Measurements from ENCODE around the gene KRT17. TPM values are rescaled to one million over a fixed set of nuclear protein-coding genes. Genes with fewer than 3 reads are reported as not detected.
A peak's percentile ranks its signal among the peaks of the same experiment; 100 is the strongest.

Gene KRT17
- total RNA-seq, 1 experiment from 2014 or later: not detected

DNA sequence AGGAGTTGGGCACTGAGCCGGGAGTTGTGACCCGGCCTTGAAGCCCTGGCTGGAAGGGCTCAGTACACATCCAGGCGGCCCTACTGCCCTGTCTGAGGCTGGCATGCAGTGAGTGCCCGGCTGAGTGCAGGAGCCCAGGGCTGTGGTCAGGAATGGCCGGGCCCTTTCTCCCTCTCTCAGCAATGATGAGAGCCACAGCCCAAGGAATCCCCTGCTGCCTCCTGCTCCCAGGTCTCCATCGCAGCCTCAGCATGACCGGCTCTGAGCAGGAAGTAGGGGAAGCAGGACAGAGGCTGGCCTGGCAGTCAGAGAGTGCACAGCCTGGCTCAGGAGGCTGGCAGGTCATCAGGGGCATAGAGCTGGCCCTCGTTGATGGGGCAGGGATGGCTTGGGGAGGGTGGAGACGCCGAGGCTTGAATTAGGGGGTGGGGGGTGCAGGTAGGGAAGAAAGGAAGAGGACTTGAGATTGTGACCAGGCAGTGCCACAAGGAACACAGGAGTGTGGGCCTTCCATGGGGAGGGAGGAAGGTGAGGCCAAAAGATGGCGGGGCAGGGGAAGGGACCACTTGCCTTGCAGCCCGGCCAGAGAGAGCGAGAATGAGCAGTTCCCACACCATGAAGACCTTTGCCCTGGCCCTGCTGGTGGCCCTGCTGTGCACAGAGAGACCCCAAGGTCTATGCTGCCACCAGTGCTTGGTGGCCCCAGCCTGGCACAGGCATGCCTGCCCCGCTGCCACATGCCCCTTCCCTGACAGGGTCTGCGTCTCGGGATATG is 32.1 kb upstream of the KRT17 start:
- Histone ChIP-seq H3K36me3 (no peaks in the 10 kb centered on the region), H3K9me3 (no peaks in the 10 kb centered on the region), H3K4me3 (no peak overlapping the region), H3K27me3 (no peaks in the 10 kb centered on the region)
- DNase-seq: no peak

DNA sequence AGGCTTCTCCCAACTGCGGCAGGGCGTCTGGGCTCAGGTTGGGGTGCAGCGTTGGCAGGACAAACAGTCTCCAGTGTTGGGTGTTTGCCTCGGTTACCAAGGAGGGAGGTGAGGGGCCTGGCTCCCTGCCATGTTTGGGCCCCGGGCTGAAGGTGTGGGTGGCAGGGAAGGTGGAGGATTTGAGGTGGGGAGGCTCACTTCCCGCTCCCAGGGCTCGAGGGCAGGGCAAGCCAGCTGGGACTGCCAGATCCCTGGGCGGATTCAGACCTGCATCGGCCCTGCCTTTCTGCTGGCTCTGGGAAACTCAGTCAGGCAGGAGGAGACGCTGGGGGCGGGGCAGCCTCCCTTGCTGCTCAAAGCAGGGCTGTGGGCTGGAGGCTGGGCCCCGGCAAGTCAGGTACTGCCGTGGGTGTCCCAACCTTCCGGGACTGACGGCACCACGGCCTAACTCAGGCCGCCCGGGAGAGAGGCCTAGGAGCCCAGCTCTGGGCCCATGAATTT is 31.3 kb upstream of the KRT17 start:
- no peaks in the 10 kb centered on the region for H3K27me3 ChIP-seq
- no peaks in the 10 kb centered on the region for H3K36me3 ChIP-seq
- H3K9me3 ChIP-seq: no peaks in the 10 kb centered on the region
- no peak for DNase-seq
- H3K4me3 ChIP-seq: no peak overlapping the region

DNA sequence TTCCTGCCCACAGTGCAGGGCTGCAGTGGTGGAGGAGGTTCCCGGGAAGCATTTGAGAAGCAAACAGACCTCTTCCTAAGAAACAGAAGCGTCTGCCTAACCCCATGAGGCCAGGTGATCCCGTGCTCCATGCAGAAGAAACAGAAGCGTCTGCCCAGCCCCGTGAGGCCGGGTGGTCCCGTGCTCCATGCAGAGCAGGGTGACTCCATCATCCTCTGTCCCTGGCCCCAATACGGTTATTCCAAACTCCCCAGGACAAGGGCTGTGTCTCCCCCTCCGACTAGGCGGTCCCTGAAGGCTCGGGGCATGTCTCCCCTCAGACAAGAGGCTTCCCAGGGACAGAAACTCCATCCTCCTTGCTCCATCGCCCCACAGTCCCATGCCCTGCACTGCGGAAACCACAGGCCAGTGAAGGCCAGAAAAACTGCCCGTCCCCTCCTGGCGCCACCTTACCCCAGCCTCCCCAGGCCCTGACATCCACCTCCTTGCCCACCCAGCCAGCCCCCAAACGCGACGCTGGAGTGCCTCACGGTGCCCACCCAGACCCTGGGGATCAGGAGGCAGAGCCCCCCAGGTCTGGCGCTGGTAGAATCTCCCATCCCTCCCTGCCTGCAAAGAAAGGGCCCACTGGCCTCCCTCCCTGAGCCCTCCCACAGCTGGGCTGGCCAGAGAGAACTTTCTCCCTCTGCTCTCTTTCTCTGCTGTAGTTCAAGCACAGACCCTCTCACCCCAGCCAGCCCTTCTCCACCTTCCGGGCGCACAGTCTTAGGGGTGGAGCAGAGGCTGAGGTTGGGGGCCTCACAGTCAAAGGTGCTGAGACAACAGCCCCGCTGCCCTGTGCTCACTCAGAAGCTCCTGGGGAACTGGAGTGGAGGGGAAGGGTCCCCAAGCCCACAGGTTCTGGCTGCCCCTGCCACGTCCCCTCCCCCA is 30.6 kb upstream of the KRT17 start:
- Histone ChIP-seq H3K9me3 (no peaks in the 10 kb centered on the region), H3K4me3 (no peak overlapping the region), H3K36me3 (no peaks in the 10 kb centered on the region), H3K27me3 (no peaks in the 10 kb centered on the region)
- DNase-seq: no peak

DNA sequence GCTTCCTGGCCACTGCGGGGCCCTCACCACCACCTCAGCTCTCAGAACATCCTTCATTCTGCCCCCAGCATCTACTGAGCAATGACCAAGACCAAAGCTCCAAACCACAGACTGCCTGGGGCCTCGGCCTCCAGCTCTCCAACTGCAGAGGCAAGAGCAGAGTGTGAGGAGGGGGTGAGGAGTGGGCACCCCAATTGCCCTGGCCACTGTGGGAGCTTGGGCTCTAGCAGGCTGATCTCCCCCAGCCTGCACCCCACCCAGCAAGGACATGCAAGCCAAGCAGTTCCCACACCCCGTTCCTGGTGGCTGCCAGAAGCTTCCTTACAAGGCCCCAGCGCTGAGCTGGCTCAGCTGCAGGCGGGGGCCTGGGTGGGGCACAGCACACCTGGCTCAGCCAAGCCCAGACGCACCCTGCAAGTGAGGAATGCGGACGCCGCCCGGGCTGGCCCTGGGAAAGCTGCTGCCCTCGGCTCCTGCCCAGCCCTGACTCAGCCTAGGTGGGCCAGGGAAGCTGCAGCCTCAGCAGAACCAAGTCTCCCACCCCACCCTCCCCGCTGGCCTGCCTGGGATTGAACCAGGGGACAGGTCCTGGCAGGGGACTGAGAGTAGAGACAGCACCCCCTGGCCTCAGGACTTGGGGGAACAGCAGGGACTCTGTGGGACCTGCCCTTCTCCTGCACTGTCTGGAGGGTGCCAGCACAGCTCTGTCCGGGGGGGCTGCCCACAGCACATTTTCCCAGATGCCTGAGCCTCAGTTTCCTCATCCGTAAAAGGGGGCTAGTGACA is 29.7 kb upstream of the KRT17 start:
- Histone ChIP-seq H3K9me3 (no peaks in the 10 kb centered on the region), H3K36me3 (no peaks in the 10 kb centered on the region), H3K4me3 (no peak overlapping the region), H3K27me3 (no peaks in the 10 kb centered on the region)
- no peak for DNase-seq

DNA sequence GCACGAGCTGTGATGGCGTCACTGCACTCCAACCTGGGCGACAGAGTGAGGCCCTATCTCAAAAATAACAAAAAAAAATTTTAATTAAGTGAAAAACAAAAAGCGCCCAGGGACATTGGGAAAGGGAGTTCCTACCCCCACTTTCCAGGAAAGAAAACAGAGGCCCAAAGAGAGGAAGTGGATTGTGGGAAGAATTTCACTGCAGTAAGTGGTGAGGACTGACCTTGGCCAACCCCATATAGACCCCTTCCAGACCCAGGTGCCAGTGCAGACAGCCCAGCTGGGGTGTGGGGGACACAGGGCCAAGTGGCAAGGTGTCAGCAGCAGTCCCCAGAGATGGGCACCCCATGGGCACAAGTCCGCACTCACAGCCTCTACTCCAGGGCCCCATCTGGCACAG is 29.0 kb upstream of the KRT17 start:
- H3K9me3 ChIP-seq: no peaks in the 10 kb centered on the region
- no peak for DNase-seq
- H3K36me3 ChIP-seq: no peaks in the 10 kb centered on the region
- no peaks in the 10 kb centered on the region for H3K27me3 ChIP-seq
- no peak overlapping the region for H3K4me3 ChIP-seq

DNA sequence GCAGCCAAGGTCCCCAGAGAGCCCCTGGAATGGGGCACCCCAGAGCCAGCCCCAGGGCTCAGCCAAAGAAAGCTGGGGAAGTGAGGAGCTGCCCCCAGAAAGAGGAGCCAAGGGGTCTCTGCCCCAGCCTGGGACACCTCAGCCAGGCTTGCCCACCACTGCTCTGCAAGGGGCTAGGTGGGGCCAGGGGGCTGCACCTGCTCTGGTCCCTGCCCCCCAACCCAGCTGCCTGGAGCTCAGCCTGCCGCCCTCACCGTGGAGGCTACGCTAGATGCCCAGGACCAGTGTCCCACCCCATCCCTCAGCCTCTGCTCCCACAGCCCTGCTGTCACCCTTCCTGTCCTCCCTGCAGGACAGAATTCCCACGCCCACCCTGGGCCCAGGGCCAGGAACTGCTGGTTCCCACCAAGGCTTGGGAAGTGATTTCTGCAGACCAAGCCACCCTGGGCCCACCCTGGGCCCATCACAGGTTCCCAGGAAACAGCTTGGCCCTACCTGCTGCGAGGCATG is 28.1 kb upstream of the KRT17 start:
- Histone ChIP-seq H3K9me3 (no peaks in the 10 kb centered on the region), H3K4me3 (no peak overlapping the region), H3K27me3 (no peaks in the 10 kb centered on the region), H3K36me3 (no peaks in the 10 kb centered on the region)
- no peak for DNase-seq

DNA sequence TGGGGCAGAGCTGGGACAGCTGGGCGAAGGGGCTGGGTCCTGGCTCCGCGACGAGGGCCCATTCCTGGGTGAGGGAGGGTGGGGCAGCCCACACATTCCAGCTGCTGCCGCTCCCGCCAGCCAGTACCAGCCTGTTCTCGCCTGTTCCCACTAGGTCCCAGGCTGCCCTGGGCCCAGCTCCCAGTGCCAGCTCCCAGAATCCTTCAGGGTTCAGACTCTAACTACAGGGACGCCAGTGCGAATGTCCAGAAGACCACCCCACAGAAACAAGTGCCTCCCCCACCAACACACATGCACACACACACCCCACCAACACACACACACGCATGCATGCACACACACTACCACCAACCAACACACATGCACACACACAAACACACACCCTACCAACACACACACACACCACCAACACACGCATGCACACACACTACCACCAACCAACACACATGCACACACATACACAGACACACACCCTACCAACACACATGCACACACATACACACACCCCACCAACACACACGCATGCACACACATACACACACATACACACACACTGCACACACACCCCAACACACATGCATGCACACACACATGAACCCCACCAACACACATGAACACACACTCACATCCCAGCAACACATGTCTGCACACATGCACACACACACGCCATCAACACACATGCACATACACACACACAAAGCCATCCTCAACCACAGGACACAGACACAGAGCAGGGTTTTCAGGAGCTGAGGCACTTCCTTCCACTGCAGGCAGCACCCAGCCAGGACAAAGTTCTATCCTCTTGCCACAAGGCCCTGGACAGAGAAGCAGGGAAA is 27.5 kb upstream of the KRT17 start:
- Histone ChIP-seq H3K9me3 (no peaks in the 10 kb centered on the region), H3K4me3 (no peak overlapping the region)
- DNase-seq: no peak

DNA sequence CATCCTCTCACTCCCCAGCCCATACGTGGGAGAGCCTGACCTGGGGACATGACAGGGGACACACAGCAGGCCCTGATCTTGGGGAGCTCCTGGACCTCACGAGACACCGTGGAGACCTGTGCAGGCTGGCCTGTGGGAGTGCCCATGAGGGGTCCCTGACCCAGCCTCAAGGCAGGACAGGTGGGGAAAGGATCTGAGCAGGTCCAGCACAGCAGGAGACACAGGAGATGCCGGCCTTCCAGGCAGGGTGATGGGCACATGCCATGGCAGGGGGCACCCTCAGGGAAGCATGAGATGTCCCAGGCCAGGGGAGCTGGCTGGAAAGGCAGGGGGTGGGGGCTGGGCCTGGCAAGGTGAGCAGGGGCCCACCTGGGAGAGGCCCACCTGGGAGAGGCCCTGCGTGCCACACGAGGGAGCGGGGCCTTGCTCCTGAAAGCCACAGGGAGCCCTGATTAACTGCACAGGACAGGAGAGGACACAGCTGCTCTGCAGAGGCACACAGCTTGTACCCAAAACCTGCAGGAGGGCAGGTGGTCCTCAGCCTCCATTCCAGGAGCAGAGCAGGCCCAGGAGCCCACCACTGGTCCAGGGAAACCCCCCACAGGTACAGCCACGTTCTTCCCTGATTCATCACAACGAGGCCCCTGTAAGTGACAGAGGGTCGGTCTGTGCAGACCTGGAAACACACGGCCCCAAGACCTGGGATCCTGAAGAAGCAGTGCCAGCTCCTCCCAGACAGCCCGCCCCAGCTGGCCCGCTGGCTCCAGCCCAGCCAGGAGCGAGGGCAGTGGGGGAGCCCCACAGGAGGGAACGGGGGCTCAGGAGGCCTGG is 26.6 kb upstream of the KRT17 start:
- no peaks in the 10 kb centered on the region for H3K27me3 ChIP-seq
- H3K36me3 ChIP-seq: no peaks in the 10 kb centered on the region
- no peak for DNase-seq
- H3K9me3 ChIP-seq: no peaks in the 10 kb centered on the region
- no peak overlapping the region for H3K4me3 ChIP-seq

More for the DNA sequence above, 27.5 kb upstream of the KRT17 start:
- Histone ChIP-seq H3K27me3 (no peaks in the 10 kb centered on the region), H3K36me3 (no peaks in the 10 kb centered on the region)

DNA sequence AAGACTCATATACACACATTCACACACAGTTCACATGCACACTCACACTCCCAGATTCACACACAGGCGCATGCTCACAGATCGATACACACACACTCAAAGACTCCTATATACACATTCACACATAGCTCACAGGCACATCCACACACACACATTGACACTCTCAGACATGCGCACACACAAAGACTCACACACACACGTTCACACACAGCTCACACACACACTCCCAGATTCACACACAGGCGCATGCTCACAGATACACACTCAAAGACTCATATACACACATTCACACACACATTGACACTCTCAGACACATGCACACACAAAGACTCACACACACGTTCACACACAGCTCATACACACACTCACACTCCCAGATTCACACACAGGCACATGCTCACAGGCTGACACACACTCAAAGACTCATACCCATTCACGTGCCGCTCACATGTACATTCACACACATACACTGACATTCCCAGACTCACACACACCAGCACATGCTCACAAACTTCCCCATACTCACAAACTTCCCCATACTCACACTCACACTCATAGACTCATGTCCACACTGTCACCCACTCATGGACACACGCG is 25.6 kb upstream of the KRT17 start:
- no peak for DNase-seq
- H3K4me3 ChIP-seq: no peak overlapping the region
- H3K36me3 ChIP-seq: no peaks in the 10 kb centered on the region
- no peaks in the 10 kb centered on the region for H3K9me3 ChIP-seq
- H3K27me3 ChIP-seq: no peaks in the 10 kb centered on the region

DNA sequence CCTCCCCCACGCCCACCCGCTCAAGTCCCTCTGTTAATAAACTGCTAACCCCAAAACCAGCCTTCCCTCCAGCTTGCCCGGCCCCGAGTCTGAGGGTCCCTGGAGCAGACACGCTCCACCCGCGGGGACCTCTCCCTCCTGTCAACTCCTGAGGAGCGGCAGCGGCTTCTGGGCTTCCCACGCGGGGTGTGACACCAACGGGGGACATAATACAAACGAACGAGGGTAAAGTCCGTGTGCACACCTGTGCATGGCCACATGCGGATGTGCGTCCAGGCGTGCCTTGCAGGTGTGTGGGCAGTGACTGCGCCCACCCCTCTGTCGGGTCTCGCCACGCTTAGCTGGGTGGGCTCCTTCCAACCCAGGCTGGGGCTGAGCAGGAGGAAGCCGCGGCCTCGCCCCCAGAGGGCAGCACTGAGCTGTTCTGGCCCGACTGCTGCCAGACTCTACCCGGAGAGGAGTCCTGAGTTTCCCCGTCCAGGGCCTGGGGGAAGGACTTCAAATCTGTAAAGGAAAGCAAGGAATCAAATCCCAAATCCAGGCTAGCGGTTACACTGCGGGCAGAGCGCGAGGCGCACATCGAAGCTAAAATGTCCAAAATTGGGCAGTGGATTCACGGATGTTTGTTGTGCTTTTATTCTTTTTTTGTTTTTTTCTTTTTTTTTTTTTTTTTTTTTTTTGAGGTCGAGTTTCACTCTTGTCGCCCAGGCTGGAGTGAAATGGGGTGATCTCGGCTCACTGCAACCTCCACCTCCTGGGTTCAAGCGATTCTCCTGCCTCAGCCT is 24.2 kb upstream of the KRT17 start:
- Histone ChIP-seq H3K4me3 (no peak overlapping the region), H3K27me3 (no peaks in the 10 kb centered on the region), H3K9me3 (no peaks in the 10 kb centered on the region), H3K36me3 (no peaks in the 10 kb centered on the region)
- peak; percentile 87 for DNase-seq

DNA sequence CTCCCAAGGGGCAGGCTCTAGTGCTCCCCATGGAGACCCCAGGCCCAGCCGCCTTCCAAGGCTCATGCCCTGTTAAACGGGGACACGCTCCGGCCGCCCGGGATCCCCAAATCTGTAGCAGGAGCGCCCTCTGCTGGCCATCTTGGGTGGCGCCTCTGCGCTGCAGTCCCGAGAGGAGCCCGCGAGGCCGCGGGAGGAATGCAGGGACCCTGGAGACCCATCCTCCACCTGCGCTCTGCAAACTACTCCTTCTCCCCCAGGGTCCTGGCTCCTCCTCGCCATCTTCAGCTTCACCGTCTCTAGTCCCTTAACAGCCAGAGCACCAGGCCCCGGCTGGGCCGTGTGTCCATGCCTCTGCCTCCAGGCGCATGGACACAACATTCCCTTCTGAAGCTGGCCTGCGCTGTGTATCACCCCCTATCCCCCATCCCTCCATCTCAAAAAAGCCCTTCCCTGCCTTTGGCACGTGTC is 23.6 kb upstream of the KRT17 start:
- H3K9me3 ChIP-seq: no peaks in the 10 kb centered on the region
- DNase-seq: peak; percentile 79
- H3K4me3 ChIP-seq: no peak overlapping the region

DNA sequence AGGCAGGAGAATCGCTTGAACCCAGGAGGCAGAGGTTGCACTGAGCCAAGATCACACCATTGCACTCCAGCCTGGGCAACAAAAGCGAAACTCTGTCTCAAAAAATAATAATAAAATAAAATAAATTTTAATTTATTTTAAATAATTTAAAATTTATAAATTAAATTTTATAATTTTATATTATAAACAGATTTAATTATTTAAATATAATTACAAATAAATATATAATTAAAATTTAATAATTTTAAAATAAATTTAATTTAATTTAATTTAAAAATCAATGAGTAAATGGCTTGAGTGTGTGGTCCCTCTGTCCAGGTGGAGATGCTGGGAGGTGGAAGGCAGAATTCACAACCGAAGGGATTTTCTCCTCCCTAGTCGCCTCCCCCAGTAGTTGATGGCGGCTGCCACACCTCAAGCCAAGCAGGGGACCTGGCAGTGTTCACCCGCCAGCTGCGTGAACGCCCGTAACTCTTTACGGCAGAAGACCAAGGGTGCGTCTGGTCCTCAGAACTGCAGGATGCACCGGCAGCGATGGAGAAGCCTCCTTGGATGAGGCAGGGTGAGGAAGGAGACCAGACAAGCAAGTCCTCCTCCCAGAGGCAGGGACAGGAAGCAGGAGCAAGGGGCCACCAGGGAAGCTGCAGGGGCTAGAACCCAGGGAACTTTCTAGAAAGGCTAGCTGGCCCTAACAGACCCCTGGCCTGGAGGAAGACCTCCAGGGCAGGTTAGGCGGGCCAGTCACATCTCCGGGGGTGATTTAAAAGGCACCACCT is 22.9 kb upstream of the KRT17 start:
- H3K27me3 ChIP-seq: no peaks in the 10 kb centered on the region
- no peak overlapping the region for H3K4me3 ChIP-seq
- no peak for DNase-seq
- H3K36me3 ChIP-seq: no peaks in the 10 kb centered on the region
- H3K9me3 ChIP-seq: no peaks in the 10 kb centered on the region

More for the DNA sequence above, 23.6 kb upstream of the KRT17 start:
- no peaks in the 10 kb centered on the region for H3K27me3 ChIP-seq
- no peaks in the 10 kb centered on the region for H3K36me3 ChIP-seq

Data from MG63 (cell line).